Right hindlimb (tissue), 1 donor: ENCODE measurements around the gene OR52A1.

Experiments used
- DNase-seq: peaks from one replicate; pipeline ENCODE4 v3.0.0-alpha.2; 2018

Gene OR52A1

GRCh38 chr11:5131584-5132335 lies 22.8 kb downstream of the OR52A1 start:
- DNase-seq, result no peak

GRCh38 chr11:5129457-5129877 lies 25.1 kb downstream of the OR52A1 start:
- no peak for DNase-seq

- DNase-seq, result no peak
Observed at GRCh38 chr11:5124891-5125620, 29.5 kb downstream of the OR52A1 start.

DNA sequence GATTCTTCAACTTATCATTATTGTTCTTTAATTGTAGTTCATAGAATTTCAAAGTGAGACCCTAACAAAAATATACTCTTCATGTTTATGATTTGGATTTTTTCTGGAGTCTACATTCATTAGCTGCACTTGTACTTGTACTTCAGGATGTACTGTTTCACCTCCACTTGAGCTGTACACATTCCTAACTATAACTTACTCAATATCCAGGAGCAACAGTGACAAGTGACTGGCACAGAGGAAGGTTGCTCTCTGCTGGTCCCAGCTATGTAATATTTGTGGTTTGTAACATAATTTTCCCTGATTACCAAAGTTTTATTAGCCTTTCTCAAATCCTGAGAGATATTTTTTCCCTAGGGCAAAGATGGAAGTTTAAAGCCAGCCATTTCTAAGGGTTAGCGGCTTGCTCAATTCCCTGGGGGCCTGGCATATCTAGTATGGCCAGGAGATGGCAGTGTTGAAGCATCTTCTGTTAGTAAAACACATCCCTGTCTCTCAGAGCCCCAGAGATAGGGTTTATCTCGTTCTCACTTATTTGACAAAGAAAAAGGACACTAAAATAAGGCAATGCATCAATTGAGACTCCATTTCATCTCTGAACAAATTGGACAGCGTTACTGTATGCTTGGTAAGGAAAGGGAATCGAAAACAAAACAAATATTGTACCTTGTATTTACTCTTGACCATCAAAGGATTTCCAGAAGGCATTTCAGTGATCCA lies 30.6 kb downstream of the OR52A1 start:
- peak; percentile 59 for DNase-seq

- DNase-seq, result no peak
Observed at GRCh38 chr11:5118893-5119292, 35.7 kb downstream of the OR52A1 start.

DNA sequence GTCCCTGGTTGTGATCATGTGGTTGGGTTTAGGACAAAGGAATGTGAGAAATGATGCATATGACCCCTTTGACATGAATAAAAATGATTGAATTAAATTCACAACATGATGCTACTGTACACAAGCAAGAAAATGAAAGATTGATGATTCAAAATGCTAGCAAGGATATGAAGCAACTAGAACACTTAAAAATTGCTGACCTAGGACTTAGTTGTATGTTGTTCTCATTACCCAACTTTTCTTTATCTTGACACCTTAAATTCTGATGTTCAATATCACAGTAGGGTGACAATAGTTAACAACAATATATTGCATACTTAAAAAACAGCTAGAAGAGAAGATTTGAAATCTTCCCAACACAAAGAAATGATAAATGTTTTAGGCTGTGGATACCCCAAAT lies 37.0 kb downstream of the OR52A1 start:
- DNase-seq, result no peak

GRCh38 chr11:5115339-5115738 lies 39.2 kb downstream of the OR52A1 start:
- DNase-seq, result no peak

GRCh38 chr11:5107285-5107684 lies 47.3 kb downstream of the OR52A1 start:
- DNase-seq, result no peak

DNA sequence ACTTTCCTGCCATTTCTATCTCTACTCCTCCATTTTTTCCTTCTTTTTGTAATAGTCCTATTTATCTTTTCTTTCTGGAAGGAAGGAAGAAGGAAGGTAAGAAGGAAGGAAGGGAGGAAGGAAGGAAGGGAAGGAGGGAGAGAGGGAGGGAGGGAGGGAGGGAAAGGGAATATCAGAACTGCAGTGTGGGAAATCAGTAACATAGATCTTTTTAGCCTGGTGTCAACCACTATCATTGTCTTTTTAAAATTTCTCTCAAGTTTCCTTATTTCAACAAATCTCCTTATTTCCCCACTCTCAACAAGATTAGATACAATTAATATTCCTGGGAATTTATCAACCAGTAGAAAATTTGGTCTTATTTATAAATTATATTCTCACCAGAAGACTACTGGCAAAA lies 51.5 kb downstream of the OR52A1 start:
- no peak for DNase-seq

- no peak for DNase-seq
Observed at GRCh38 chr11:5102246-5102645, 52.3 kb downstream of the OR52A1 start.

DNA sequence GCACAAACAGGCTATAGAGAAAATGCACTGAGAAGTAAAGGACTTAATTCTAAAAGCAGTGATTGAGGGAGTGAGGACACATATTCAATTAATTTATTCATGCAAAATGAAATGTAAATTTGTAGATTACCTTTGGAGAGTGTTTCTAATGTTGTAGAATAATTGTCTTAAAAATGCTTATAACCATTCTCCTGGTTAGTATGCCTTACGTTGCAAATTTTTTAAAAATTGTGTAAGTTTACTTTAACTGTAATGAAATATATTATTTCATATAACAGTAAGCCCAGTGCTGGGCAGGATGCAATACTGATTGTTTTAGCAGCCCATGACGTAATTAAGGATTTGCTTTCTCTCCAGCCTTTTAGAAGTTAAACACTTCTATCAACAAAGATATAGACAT lies 58.5 kb downstream of the OR52A1 start:
- DNase-seq, result no peak
